Osteocyte (in vitro differentiated cells): ENCODE measurements around the gene NPHP3. TPM values are rescaled to one million over a fixed set of nuclear protein-coding genes. Genes with fewer than 3 reads are reported as not detected.
A peak's percentile ranks its signal among the peaks of the same experiment; 100 is the strongest.

Source experiments
- DNase-seq: peaks from one replicate; pipeline ENCODE4 v3.0.0; 2021; ENCODE audit warnings: mixed read lengths; ENCODE audit not compliant: unreplicated experiment; ENCODE audit errors: extremely low spot score
- H3K27ac Mint-ChIP-seq: one replicate; pipeline ENCODE4 v1.8.0; 2021; ENCODE audit warnings: mild to moderate bottlenecking, mixed read lengths; ENCODE audit not compliant: unreplicated experiment
- H3K27me3 Mint-ChIP-seq: one replicate; pipeline ENCODE4 v1.8.0; 2021; ENCODE audit warnings: mixed read lengths; ENCODE audit not compliant: unreplicated experiment
- H3K36me3 Mint-ChIP-seq: one replicate; pipeline ENCODE4 v1.8.0; 2021; ENCODE audit warnings: mixed read lengths; ENCODE audit not compliant: unreplicated experiment
- H3K4me1 Mint-ChIP-seq: one replicate; pipeline ENCODE4 v1.8.0; 2021; ENCODE audit warnings: mixed read lengths; ENCODE audit not compliant: unreplicated experiment
- H3K4me3 Mint-ChIP-seq: one replicate; pipeline ENCODE4 v1.8.0; 2021; ENCODE audit warnings: mild to moderate bottlenecking, moderate library complexity, mixed read lengths; ENCODE audit not compliant: unreplicated experiment
- H3K9me3 Mint-ChIP-seq: one replicate; pipeline ENCODE4 v1.8.0; 2021; ENCODE audit warnings: mixed read lengths; ENCODE audit not compliant: unreplicated experiment
- total RNA-seq: library from RNA; stranded (reverse); gene quantifications from 2 replicates; pipeline ENCODE4 v1.2.1, GENCODE V29; 2021
- TF ChIP-seq, protein P1 (sequence below): fragments of 200-600 bp; sonication (generic); IDR thresholded peaks from 2 replicates; pipeline ENCODE4 v1.5.0; 2021; ENCODE audit warnings: antibody characterized with exemption, mild to moderate bottlenecking, moderate library complexity

Gene NPHP3
- total RNA-seq, 1 donor from 2014 or later, result 26.4 TPM

DNA sequence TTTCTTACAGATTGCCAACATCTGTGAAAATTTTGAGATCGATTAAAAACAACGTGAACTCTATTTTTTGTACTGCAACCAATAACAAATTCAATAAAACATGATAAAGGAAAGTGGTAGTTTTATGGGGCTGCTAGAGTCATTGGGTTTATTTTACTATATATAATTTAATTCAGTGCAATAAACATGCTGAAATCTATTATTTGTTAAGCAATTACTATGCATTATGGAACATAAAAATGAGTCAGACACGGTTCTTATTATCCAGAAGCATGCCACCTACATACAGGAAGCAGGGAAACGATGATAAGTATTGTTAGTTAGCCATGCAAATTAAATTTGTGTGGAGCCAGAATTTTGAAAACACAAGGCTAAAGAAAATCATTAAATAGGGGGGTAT, 27.2 kb downstream of the NPHP3 start:
- no peak for DNase-seq
- no peak overlapping the region for H3K27ac Mint-ChIP-seq
- peaks cover 55% of the 10 kb centered on the region for H3K36me3 Mint-ChIP-seq
- TF ChIP-seq, protein P1, sequence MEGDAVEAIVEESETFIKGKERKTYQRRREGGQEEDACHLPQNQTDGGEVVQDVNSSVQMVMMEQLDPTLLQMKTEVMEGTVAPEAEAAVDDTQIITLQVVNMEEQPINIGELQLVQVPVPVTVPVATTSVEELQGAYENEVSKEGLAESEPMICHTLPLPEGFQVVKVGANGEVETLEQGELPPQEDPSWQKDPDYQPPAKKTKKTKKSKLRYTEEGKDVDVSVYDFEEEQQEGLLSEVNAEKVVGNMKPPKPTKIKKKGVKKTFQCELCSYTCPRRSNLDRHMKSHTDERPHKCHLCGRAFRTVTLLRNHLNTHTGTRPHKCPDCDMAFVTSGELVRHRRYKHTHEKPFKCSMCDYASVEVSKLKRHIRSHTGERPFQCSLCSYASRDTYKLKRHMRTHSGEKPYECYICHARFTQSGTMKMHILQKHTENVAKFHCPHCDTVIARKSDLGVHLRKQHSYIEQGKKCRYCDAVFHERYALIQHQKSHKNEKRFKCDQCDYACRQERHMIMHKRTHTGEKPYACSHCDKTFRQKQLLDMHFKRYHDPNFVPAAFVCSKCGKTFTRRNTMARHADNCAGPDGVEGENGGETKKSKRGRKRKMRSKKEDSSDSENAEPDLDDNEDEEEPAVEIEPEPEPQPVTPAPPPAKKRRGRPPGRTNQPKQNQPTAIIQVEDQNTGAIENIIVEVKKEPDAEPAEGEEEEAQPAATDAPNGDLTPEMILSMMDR, result no peak
- H3K4me3 Mint-ChIP-seq, result no peak overlapping the region
- no peaks in the 10 kb centered on the region for H3K4me1 Mint-ChIP-seq
- no peaks in the 10 kb centered on the region for H3K9me3 Mint-ChIP-seq
- H3K27me3 Mint-ChIP-seq, result no peaks in the 10 kb centered on the region

GRCh38 chr3:132690040-132690439, 32.2 kb downstream of the NPHP3 start:
- TF ChIP-seq, protein P1, result no peak
- no peak overlapping the region for H3K27ac Mint-ChIP-seq
- no peaks in the 10 kb centered on the region for H3K9me3 Mint-ChIP-seq
- no peaks in the 10 kb centered on the region for H3K4me1 Mint-ChIP-seq
- H3K36me3 Mint-ChIP-seq, result peaks cover 54% of the 10 kb centered on the region
- H3K27me3 Mint-ChIP-seq, result no peaks in the 10 kb centered on the region
- no peak overlapping the region for H3K4me3 Mint-ChIP-seq
- DNase-seq, result no peak

DNA sequence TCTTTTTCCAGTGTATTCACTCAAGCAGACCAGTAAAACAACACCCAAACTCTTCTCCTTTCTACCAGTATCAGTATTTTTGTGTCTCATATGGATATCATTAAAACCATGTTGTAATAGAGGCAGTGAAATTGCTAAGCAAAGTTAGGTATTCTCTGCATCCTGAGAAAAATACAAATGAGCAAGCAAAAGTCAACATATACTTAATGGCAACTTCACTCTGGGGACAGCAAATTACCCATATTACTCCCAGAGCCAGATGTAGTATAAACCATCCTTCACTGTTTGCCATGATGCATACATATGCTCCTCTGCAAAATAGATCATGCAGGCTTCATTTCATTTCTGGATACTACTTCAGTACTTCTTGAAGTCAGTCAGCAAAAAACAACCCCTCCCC, 40.0 kb downstream of the NPHP3 start:
- TF ChIP-seq, protein P1, result no peak
- no peaks in the 10 kb centered on the region for H3K4me1 Mint-ChIP-seq
- H3K27me3 Mint-ChIP-seq, result no peaks in the 10 kb centered on the region
- H3K36me3 Mint-ChIP-seq, result peaks cover 37% of the 10 kb centered on the region
- peak overlapping the region; percentile 11 for H3K27ac Mint-ChIP-seq
- no peak overlapping the region for H3K4me3 Mint-ChIP-seq
- no peak for DNase-seq
- no peaks in the 10 kb centered on the region for H3K9me3 Mint-ChIP-seq

DNA sequence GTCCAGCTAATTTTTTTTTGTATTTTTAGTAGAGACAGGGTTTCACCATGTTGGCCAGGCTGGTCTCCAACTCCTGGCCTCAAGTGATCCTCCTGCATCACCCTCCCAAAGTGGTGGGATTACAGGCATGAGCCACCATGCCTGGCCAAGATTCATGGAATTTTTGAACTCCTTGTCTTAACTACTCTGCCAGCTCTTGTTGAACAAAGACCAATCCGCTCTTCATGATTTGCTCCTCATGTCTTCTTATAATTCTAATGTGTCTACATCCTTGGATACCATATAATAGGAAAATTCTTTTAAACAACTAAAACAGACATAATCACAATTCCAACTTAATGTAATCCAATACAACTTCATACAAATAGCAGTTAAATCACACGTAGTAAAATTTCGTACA, 40.8 kb downstream of the NPHP3 start:
- Mint-ChIP-seq H3K9me3 (no peaks in the 10 kb centered on the region), H3K4me3 (no peak overlapping the region), H3K27me3 (no peaks in the 10 kb centered on the region), H3K4me1 (no peaks in the 10 kb centered on the region), H3K27ac (no peak overlapping the region), H3K36me3 (peaks cover 43% of the 10 kb centered on the region)
- TF ChIP-seq, protein P1, result no peak
- no peak for DNase-seq

DNA sequence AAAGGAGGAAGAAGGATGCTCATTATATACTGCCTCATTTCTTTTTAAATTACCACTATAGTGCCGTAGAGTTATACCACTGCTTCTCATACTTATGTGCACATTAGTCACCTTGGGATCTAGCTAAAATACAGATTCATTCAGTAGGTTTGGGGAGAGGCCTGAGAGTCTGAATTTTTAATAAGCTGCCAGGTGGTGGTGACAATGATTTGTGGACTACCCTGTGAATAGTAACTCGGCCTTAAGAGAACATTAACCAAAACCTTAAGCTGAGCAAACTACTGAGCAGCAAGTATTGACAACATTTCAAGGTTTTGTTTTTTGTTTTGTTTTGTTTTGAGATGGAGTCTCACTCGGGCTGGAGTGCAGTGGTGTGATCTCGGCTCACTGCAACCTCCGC, 42.3 kb downstream of the NPHP3 start:
- H3K4me1 Mint-ChIP-seq, result no peaks in the 10 kb centered on the region
- TF ChIP-seq, protein P1, result no peak
- no peaks in the 10 kb centered on the region for H3K27me3 Mint-ChIP-seq
- H3K36me3 Mint-ChIP-seq, result peaks cover 46% of the 10 kb centered on the region
- H3K27ac Mint-ChIP-seq, result no peak overlapping the region
- H3K9me3 Mint-ChIP-seq, result no peaks in the 10 kb centered on the region
- no peak for DNase-seq
- no peak overlapping the region for H3K4me3 Mint-ChIP-seq
